Measurements from ENCODE around the gene GJD4.

GJD4 gene, protein sequence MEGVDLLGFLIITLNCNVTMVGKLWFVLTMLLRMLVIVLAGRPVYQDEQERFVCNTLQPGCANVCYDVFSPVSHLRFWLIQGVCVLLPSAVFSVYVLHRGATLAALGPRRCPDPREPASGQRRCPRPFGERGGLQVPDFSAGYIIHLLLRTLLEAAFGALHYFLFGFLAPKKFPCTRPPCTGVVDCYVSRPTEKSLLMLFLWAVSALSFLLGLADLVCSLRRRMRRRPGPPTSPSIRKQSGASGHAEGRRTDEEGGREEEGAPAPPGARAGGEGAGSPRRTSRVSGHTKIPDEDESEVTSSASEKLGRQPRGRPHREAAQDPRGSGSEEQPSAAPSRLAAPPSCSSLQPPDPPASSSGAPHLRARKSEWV

DNA sequence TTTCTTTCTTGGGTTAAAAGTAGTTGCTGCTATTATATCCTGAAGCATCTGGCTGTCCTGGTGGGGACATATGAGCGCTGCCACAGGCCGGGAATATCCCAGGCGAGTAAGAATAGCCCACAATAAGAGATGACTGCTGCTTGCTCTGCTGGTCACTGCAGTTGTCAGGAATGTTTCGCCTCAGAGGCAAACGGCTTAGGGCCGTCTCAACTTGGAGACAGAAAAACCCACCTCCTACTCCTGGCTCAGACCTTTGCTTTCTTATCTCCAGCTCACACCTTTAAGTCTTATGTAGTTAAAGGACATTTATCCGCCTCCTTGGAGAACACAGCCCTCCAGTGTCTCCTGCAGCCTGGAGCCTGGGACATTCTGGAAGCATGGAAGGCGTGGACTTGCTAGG lies at the start of gene GJD4:
GJD4 (plus strand) TSS at position 151 of the 400 bp plus-strand sequence; CDS start at position 378, 227 bp downstream.
- no peak for DNase-seq (ENCODE audit: extremely low read depth, low read depth)
- TF ChIP-seq, protein P1, sequence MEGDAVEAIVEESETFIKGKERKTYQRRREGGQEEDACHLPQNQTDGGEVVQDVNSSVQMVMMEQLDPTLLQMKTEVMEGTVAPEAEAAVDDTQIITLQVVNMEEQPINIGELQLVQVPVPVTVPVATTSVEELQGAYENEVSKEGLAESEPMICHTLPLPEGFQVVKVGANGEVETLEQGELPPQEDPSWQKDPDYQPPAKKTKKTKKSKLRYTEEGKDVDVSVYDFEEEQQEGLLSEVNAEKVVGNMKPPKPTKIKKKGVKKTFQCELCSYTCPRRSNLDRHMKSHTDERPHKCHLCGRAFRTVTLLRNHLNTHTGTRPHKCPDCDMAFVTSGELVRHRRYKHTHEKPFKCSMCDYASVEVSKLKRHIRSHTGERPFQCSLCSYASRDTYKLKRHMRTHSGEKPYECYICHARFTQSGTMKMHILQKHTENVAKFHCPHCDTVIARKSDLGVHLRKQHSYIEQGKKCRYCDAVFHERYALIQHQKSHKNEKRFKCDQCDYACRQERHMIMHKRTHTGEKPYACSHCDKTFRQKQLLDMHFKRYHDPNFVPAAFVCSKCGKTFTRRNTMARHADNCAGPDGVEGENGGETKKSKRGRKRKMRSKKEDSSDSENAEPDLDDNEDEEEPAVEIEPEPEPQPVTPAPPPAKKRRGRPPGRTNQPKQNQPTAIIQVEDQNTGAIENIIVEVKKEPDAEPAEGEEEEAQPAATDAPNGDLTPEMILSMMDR (IDR thresholded peaks at IDR 0.05; ENCODE audit: low read depth, low read length): no peak

DNA sequence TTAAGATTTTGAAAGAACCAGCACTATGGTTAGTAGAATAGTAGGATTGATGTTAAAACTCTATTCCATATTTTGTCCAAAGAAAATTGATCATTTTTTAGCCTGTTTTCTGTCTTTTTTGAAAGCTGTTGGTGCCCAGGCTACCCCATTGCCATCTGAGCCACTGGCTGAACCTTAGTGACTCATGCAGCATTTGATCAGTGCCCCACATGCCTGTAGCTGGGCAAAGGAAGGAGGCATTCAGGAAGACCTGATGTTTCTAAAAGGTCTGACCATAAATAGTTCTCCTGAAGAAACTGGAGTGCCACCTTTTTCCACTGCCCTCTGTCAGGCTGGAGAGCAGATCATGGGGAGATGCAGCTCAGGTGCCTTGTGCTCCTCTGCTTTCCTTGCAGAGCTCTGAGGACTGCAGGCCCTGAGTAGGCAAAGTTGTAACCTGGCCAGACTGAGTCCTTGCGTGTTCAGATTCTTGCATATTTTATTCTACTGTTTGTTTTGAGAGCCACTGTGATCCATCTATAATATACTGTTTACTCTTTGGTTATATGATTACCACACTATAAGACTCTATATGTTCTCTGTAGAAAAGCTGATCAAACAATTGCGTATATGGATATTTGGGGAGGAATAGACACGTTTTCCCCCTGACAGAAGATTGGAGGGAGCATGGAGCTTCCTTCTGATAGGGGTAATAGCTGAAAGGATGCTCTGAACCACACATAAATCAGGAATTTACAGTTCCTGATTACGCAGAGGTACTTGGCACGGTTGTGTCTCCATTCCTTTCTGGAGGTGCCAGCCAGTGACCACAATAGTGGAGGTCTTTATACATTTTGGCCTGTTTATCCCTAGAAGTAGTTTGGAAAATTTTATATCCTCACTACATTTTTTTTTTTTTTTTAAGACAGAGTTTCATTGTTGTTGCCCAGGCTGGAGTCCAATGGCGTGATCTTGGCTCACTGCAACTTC lies 48.9 kb upstream of the GJD4 start:
- no peak for DNase-seq (ENCODE audit: extremely low read depth, low read depth)
- TF ChIP-seq, protein P1 (IDR thresholded peaks at IDR 0.05; ENCODE audit: low read depth, low read length): no peak

DNA sequence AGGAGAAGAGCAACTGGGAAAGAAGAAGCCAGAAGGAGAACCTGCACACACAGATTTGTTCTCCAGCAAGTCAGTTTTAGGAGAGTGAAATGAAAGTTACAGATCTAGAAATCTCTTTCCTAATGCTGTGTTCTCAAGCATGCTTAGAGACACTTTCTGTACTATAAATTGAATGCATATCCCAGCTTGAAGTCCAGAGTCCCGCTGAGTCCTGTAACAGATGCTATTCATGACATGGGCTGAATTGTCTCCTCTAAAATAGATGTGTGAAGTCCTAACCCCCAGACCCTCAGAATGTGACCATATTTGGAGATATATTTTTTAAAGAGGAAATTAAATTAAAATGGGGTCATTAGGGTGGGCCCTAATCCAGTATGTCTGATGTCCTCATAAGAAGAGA lies 46.9 kb upstream of the GJD4 start:
- no peak for DNase-seq (ENCODE audit: extremely low read depth, low read depth)
- TF ChIP-seq, protein P1 (IDR thresholded peaks at IDR 0.05; ENCODE audit: low read depth, low read length): no peak

DNA sequence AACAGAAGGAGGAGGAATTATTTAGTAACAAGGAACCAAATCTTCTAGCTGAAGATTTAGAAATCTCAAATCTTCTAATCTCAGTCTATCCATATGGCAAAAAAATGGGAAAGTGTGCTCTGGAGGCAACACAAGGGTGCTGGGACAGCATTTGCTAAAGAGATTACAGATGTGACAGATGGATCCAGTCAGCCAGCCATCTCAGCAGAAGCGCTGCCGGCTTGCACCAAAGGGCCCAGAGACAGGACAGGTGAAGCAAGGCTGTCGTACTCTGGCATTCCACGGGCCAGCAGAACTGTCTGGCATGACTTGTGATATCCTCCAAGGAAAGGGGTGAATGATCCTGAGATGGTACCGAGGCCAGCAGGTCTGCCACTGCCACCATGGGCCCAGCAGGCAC lies 45.7 kb upstream of the GJD4 start:
- TF ChIP-seq, protein P1 (IDR thresholded peaks at IDR 0.05; ENCODE audit: low read depth, low read length): no peak
- no peak for DNase-seq (ENCODE audit: extremely low read depth, low read depth)

DNA sequence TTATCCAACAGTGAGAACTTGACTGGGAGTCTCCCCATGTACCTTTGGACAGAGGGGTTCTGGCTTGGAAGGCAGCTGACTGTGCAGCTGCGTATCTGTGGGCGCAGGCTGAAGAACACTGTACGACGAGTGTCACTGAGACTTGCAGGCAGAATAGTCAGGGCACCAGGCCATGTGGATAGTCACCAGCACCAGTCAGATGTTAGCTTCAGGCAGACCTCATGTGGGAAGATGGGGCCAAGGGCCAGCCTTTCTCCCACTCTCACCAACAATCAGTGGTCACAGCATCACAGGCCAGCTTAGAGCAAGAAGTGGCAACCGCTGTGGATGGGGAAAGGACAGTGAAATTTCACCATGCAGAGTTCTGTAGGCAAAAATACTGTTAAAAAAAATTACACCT lies 43.4 kb upstream of the GJD4 start:
- TF ChIP-seq, protein P1 (IDR thresholded peaks at IDR 0.05; ENCODE audit: low read depth, low read length): no peak
- DNase-seq (ENCODE audit: extremely low read depth, low read depth): no peak

DNA sequence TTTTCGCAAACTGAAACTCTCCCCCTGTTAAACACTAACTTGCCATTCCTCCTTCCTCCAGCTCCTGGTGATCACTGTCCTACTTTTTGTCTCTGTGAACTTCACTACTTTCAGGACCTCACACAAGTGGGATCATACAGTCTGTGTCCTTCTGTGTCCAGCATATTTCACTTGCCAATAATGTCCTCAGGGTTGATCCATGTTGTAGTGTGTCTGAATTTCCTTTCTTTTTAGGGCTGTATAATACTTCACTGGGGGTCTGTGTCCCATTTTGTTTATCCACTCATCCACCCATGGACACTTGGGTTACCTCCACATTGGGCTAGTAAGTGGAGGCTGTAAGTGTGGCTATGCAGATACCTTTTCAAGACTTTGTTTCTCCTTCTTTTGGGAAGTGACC lies 42.7 kb upstream of the GJD4 start:
- no peak for DNase-seq (ENCODE audit: extremely low read depth, low read depth)
- TF ChIP-seq, protein P1 (IDR thresholded peaks at IDR 0.05; ENCODE audit: low read depth, low read length): no peak
